Measurements from ENCODE around the gene SKIC8. TPM values are rescaled to one million over a fixed set of nuclear protein-coding genes. Genes with fewer than 3 reads are reported as not detected.

Gene SKIC8
- total RNA-seq, 1 donor from 2014 or later, result 43.9 TPM

DNA sequence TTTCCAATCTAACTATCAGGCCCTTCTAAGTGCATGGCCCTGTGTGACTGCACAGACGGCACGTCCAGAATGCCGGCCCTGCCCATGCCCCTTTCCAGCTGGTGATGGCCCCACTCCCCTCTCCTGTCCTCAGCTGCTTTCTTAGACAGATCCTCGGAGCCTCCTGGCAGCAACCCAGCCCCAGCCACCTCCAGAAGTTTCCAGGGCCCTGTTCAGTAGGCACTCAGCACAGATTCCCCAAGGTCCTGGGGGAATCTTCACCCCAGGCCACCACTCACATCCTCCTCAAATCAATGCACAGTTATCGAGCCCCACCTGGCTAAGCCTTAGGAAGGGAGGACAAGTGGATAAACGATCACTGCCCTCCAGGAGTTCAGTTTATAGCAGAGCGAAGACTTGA lies 39.4 kb upstream of the SKIC8 start:
- TF ChIP-seq, protein P1, sequence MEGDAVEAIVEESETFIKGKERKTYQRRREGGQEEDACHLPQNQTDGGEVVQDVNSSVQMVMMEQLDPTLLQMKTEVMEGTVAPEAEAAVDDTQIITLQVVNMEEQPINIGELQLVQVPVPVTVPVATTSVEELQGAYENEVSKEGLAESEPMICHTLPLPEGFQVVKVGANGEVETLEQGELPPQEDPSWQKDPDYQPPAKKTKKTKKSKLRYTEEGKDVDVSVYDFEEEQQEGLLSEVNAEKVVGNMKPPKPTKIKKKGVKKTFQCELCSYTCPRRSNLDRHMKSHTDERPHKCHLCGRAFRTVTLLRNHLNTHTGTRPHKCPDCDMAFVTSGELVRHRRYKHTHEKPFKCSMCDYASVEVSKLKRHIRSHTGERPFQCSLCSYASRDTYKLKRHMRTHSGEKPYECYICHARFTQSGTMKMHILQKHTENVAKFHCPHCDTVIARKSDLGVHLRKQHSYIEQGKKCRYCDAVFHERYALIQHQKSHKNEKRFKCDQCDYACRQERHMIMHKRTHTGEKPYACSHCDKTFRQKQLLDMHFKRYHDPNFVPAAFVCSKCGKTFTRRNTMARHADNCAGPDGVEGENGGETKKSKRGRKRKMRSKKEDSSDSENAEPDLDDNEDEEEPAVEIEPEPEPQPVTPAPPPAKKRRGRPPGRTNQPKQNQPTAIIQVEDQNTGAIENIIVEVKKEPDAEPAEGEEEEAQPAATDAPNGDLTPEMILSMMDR (IDR thresholded peaks at IDR 0.05; ENCODE audit: partially characterized antibody, unreplicated experiment), result no peak
- no peak overlapping the region for H3K27ac Mint-ChIP-seq (ENCODE audit: unreplicated experiment)
- DNase-seq, result no peak
- H3K9me3 Mint-ChIP-seq (ENCODE audit: unreplicated experiment), result peaks cover 5% of the 10 kb centered on the region
- peaks cover 7% of the 10 kb centered on the region for H3K36me3 Mint-ChIP-seq (ENCODE audit: unreplicated experiment)
- H3K27me3 Mint-ChIP-seq (ENCODE audit: unreplicated experiment), result peaks cover 11% of the 10 kb centered on the region
- peaks cover 15% of the 10 kb centered on the region for H3K4me1 Mint-ChIP-seq (ENCODE audit: low read depth, unreplicated experiment)
- H3K4me3 Mint-ChIP-seq (ENCODE audit: unreplicated experiment), result peak overlapping the region; percentile 71

DNA sequence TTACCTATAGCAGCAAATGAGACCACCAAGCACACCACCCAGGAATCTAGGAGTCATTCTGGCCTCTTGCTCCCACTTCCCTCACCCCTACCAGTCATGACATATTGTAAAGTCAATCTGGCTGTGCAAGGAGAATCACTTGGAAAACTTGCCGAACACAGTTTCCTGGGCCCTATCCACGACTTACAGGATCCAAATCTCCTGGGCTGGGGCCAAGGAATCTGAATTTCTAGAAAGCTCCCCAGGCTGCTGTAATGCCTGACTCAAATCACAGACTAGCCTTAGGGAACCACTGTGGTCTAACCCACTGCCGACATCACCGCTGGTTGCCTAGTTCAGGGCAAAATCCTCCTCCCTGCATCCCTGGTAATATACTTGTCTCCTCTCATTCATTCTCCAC lies 36.6 kb upstream of the SKIC8 start:
- peaks cover 10% of the 10 kb centered on the region for H3K27me3 Mint-ChIP-seq (ENCODE audit: unreplicated experiment)
- peaks cover 7% of the 10 kb centered on the region for H3K36me3 Mint-ChIP-seq (ENCODE audit: unreplicated experiment)
- H3K27ac Mint-ChIP-seq (ENCODE audit: unreplicated experiment), result no peak overlapping the region
- TF ChIP-seq, protein P1 (IDR thresholded peaks at IDR 0.05; ENCODE audit: partially characterized antibody, unreplicated experiment), result no peak
- no peak overlapping the region for H3K4me3 Mint-ChIP-seq (ENCODE audit: unreplicated experiment)
- peaks cover 7% of the 10 kb centered on the region for H3K4me1 Mint-ChIP-seq (ENCODE audit: low read depth, unreplicated experiment)
- no peak for DNase-seq
- H3K9me3 Mint-ChIP-seq (ENCODE audit: unreplicated experiment), result peaks cover 11% of the 10 kb centered on the region

DNA sequence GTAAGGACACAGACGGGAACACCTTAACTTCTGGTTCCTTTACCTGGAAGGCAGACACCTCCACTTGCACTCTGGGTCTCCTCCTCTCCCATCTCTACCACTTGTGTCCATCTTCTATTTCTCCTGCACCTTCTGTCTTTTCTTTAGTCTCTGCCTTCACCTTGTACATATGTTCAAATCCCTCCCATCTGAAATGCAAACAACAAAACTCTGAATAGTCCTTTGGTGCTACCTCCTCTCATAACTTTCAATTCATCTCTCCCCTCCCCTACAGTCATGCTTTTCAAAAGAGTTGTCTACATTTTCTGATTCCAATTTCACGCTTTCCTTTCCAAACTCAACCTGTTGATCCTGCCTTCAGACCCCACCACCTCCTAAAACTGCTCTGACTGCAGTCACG lies 35.4 kb upstream of the SKIC8 start:
- TF ChIP-seq, protein P1 (IDR thresholded peaks at IDR 0.05; ENCODE audit: partially characterized antibody, unreplicated experiment), result no peak
- Mint-ChIP-seq H3K4me1 (ENCODE audit: low read depth, unreplicated experiment) (peaks cover 7% of the 10 kb centered on the region), H3K9me3 (ENCODE audit: unreplicated experiment) (peaks cover 11% of the 10 kb centered on the region), H3K27me3 (ENCODE audit: unreplicated experiment) (peaks cover 7% of the 10 kb centered on the region), H3K36me3 (ENCODE audit: unreplicated experiment) (peaks cover 7% of the 10 kb centered on the region), H3K27ac (ENCODE audit: unreplicated experiment) (no peak overlapping the region), H3K4me3 (ENCODE audit: unreplicated experiment) (no peak overlapping the region)
- no peak for DNase-seq

DNA sequence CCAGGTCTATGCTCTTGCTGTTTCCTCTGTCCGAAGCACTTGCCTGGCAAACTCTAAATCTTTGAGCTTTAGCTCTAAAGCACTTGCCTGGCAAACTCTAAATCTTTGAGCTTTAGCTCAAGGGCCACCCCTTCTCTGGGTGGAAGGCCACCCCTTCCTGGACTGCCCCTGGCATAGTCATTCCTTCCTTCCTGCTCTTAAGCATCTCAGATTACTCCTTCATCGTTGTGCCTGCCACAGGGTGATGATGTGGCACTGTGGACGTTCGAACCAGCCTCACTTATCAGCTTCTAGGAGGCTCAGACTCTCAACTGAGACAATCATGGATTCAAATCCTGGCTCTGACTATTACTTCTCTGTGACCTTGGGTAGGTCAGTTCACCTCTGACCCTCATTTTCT lies 30.2 kb upstream of the SKIC8 start:
- Mint-ChIP-seq H3K4me3 (ENCODE audit: unreplicated experiment) (no peak overlapping the region), H3K27ac (ENCODE audit: unreplicated experiment) (no peak overlapping the region), H3K9me3 (ENCODE audit: unreplicated experiment) (peaks cover 6% of the 10 kb centered on the region), H3K4me1 (ENCODE audit: low read depth, unreplicated experiment) (no peaks in the 10 kb centered on the region), H3K27me3 (ENCODE audit: unreplicated experiment) (peaks cover 3% of the 10 kb centered on the region), H3K36me3 (ENCODE audit: unreplicated experiment) (no peaks in the 10 kb centered on the region)
- TF ChIP-seq, protein P1 (IDR thresholded peaks at IDR 0.05; ENCODE audit: partially characterized antibody, unreplicated experiment), result no peak
- no peak for DNase-seq

DNA sequence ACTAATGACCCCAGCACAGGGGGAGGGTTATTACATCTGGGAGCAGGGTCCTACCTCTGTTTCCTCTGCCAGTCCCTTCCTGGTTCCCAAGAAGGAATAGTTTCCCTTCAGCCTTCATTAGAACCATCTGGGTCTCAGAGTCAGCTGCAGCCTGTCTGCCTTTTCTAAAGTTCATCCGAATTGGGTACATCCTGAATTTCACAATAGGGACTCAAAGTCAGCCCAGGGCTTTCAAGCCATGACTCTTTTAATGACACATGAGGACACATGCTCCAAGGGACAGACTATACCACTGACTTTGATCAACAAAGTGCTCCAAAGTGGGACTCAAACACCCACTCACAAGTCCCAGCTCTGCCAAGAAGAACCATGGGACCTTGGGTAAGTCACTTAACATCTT lies 28.1 kb upstream of the SKIC8 start:
- H3K4me1 Mint-ChIP-seq (ENCODE audit: low read depth, unreplicated experiment), result peaks cover 11% of the 10 kb centered on the region
- no peaks in the 10 kb centered on the region for H3K9me3 Mint-ChIP-seq (ENCODE audit: unreplicated experiment)
- H3K27me3 Mint-ChIP-seq (ENCODE audit: unreplicated experiment), result peaks cover 6% of the 10 kb centered on the region
- no peak overlapping the region for H3K4me3 Mint-ChIP-seq (ENCODE audit: unreplicated experiment)
- TF ChIP-seq, protein P1 (IDR thresholded peaks at IDR 0.05; ENCODE audit: partially characterized antibody, unreplicated experiment), result no peak
- H3K36me3 Mint-ChIP-seq (ENCODE audit: unreplicated experiment), result no peaks in the 10 kb centered on the region
- no peak overlapping the region for H3K27ac Mint-ChIP-seq (ENCODE audit: unreplicated experiment)
- DNase-seq, result no peak
